ENCODE measurements around the gene POMGNT1.

The POMGNT1 gene

GRCh38 chr1:46153228-46153627, 45.0 kb downstream of the POMGNT1 start:
- no peak for DNase-seq

- no peak for DNase-seq
Measured at GRCh38 chr1:46152016-46152415, 46.2 kb downstream of the POMGNT1 start.

- no peak for DNase-seq
Measured at GRCh38 chr1:46150085-46150484, 48.1 kb downstream of the POMGNT1 start.

GRCh38 chr1:46148318-46148717, 49.9 kb downstream of the POMGNT1 start:
- DNase-seq: no peak
